ENCODE data around the gene HTRA2.

DNA sequence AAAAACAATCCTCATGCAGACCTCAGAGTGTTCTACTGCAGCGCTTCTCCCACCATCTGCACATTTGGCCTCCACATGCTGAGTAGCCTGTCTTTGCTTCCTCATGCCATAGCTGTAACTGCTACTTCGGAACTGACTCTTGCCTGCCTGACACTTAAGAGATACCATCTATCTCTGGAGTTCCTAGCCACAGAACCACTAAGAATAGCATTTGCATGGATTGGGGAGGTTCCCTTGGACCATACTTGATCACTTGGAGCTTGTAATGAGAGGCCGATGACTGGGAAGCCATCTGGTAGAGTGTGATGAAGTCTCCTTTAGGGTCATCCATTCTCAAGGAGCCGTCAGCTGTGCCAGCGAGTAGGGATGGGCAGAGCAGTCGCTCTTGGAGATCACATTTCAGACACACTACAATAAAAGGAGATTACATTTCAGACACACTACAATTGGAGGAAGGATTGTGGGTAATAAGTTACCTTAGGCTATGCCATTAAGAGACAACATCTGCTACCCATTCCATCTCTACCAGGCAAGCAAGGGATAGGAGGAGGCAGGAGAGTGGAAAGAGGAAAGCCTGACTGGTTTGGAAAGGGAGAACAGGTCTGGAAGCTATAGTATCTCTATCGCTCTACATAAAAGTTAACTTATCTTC lies 46.6 kb downstream of the HTRA2 start:
- TF ChIP-seq, protein P1, sequence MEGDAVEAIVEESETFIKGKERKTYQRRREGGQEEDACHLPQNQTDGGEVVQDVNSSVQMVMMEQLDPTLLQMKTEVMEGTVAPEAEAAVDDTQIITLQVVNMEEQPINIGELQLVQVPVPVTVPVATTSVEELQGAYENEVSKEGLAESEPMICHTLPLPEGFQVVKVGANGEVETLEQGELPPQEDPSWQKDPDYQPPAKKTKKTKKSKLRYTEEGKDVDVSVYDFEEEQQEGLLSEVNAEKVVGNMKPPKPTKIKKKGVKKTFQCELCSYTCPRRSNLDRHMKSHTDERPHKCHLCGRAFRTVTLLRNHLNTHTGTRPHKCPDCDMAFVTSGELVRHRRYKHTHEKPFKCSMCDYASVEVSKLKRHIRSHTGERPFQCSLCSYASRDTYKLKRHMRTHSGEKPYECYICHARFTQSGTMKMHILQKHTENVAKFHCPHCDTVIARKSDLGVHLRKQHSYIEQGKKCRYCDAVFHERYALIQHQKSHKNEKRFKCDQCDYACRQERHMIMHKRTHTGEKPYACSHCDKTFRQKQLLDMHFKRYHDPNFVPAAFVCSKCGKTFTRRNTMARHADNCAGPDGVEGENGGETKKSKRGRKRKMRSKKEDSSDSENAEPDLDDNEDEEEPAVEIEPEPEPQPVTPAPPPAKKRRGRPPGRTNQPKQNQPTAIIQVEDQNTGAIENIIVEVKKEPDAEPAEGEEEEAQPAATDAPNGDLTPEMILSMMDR (IDR thresholded peaks at IDR 0.05; ENCODE audit: insufficient read depth, low read length, poor library complexity, severe bottlenecking) = no peak
- TF ChIP-seq EZH2phosphoT487 (conservative IDR thresholded peaks at IDR 0.05; ENCODE audit: low read length) = no peak
